ENCODE data around the gene YLPM1.
"Not testable (repeated sequence)": the region's sequence is repeated elsewhere in the genome, so short reads cannot be mapped to it uniquely, and the experiment has no call there.

Gene YLPM1

GRCh38 chr14:74762917-74763802 lies at the start of gene YLPM1:
Gene YLPM1 (plus strand): TSS chr14:74763316. CDS start chr14:74763490, 174 bp downstream.
- DNase-seq (ENCODE audit: low spot score) = peak; percentile 89

GRCh38 chr14:74713395-74713735 lies 49.8 kb upstream of the YLPM1 start:
- no peak for DNase-seq (ENCODE audit: low spot score)

- no peak for DNase-seq (ENCODE audit: low spot score)
Observed at GRCh38 chr14:74720526-74720925, 42.6 kb upstream of the YLPM1 start.

- DNase-seq (ENCODE audit: low spot score) = no peak
Observed at GRCh38 chr14:74723134-74723533, 40.0 kb upstream of the YLPM1 start.

- no peak for DNase-seq (ENCODE audit: low spot score)
Observed at GRCh38 chr14:74732387-74732786, 30.7 kb upstream of the YLPM1 start.

GRCh38 chr14:74733221-74733620 lies 29.9 kb upstream of the YLPM1 start:
- DNase-seq (ENCODE audit: low spot score) = no peak

- DNase-seq (ENCODE audit: low spot score) = no peak
Observed at GRCh38 chr14:74735125-74735524, 28.0 kb upstream of the YLPM1 start.

- DNase-seq (ENCODE audit: low spot score) = no peak
Observed at GRCh38 chr14:74737753-74738325, 25.3 kb upstream of the YLPM1 start.

- DNase-seq (ENCODE audit: low spot score) = no peak
Observed at GRCh38 chr14:74739293-74740030, 23.7 kb upstream of the YLPM1 start.

GRCh38 chr14:74747237-74747636 lies 15.9 kb upstream of the YLPM1 start:
- DNase-seq (ENCODE audit: low spot score) = no peak

GRCh38 chr14:74754157-74754556 lies 9.0 kb upstream of the YLPM1 start:
- no peak for DNase-seq (ENCODE audit: low spot score)

- DNase-seq (ENCODE audit: low spot score) = no peak
Observed at GRCh38 chr14:74754899-74755298, 8.2 kb upstream of the YLPM1 start.

- DNase-seq (ENCODE audit: low spot score) = no peak
Observed at GRCh38 chr14:74756326-74756725, 6.8 kb upstream of the YLPM1 start.

- DNase-seq (ENCODE audit: low spot score) = not testable (repeated sequence)
Observed at GRCh38 chr14:74758505-74758904, 4.6 kb upstream of the YLPM1 start.

- DNase-seq (ENCODE audit: low spot score) = peak; percentile 30
Observed at GRCh38 chr14:74763803-74764531, 851 bp downstream of the YLPM1 start.

- no peak for DNase-seq (ENCODE audit: low spot score)
Observed at GRCh38 chr14:74765721-74766120, 2.6 kb downstream of the YLPM1 start.

- DNase-seq (ENCODE audit: low spot score) = no peak
Observed at GRCh38 chr14:74771399-74771798, 8.3 kb downstream of the YLPM1 start.

GRCh38 chr14:74784634-74785033 lies 21.5 kb downstream of the YLPM1 start:
- no peak for DNase-seq (ENCODE audit: low spot score)

- no peak for DNase-seq (ENCODE audit: low spot score)
Observed at GRCh38 chr14:74785056-74785613, 22.0 kb downstream of the YLPM1 start.

GRCh38 chr14:74786796-74787315 lies 23.7 kb downstream of the YLPM1 start:
- DNase-seq (ENCODE audit: low spot score) = no peak

GRCh38 chr14:74792249-74793039 lies 29.3 kb downstream of the YLPM1 start:
- no peak for DNase-seq (ENCODE audit: low spot score)

Data from hepatic stellate cell (primary cell).